Nephron progenitor cell (in vitro differentiated cells): ENCODE measurements around the gene MAP3K5.
"Not testable (repeated sequence)": the region's sequence is repeated elsewhere in the genome, so short reads cannot be mapped to it uniquely, and the experiment has no call there.

ENCODE experiments used
- DNase-seq: peaks from one replicate; pipeline ENCODE4 v3.0.0; 2021
- H3K27ac Mint-ChIP-seq: 2 replicates; pipeline ENCODE4 v1.8.0; 2021; ENCODE audit warnings: mild to moderate bottlenecking, moderate library complexity, mixed read lengths
- H3K27me3 Mint-ChIP-seq: 2 replicates; pipeline ENCODE4 v1.8.0; 2021; ENCODE audit warnings: mild to moderate bottlenecking, low read depth, mixed read lengths; ENCODE audit not compliant: poor library complexity
- H3K36me3 Mint-ChIP-seq: 2 replicates; pipeline ENCODE4 v1.8.0; 2021; ENCODE audit warnings: low read depth, mixed read lengths
- H3K4me1 Mint-ChIP-seq: 2 replicates; pipeline ENCODE4 v1.8.0; 2021; ENCODE audit warnings: mixed read lengths
- H3K4me3 Mint-ChIP-seq: 2 replicates; pipeline ENCODE4 v1.8.0; 2021; ENCODE audit warnings: mild to moderate bottlenecking, moderate library complexity, mixed read lengths
- H3K9me3 Mint-ChIP-seq: 2 replicates; pipeline ENCODE4 v1.8.0; 2021; ENCODE audit warnings: mild to moderate bottlenecking, moderate library complexity, mixed read lengths
- CTCF ChIP-seq: fragments of 200-600 bp; sonication (generic); IDR thresholded peaks from 2 replicates; pipeline ENCODE4 v1.5.0; 2021; ENCODE audit warnings: antibody characterized with exemption

The MAP3K5 gene

DNA sequence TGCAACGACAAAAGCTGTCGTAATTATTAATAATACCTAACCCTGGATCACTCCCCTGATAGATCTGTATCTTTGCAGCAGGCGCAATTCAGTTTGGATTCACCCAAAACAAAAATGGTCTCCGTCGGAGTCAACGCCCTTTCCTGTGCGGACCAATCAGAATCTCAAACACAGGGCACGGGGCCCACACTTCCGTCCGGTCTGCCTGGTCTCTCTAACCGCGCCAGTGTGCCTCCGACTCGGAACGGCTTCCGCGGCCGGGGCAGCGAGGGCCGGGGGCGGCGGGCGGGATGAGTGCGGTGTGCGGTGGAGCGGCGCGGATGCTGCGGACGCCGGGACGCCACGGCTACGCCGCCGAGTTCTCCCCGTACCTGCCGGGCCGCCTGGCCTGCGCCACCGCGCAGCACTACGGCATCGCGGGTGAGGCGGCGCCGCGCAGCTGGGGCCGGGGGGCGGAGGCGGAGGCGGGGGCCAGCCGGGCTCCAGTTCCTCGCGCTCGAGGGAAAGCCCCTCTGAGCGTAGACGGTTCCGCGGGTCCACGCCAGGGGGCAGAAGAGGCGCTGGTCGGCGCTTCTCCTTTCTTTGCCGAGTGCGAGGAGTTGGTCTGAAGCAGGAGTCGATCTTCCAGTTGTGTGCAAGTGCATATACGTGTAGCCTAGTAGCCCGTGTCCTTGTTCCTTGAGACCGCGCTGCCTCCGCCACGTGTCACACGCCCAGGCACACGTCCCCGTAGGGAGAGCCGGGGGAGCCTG lies 30.3 kb upstream of the MAP3K5 start, which contains the start of gene PEX7:
TSS of gene PEX7 (plus strand) at position 217 of the 752 bp plus-strand sequence. CDS start at position 291, 74 bp downstream.
- Mint-ChIP-seq H3K27me3 (peaks cover 21% of the 10 kb centered on the region), H3K4me3 (peak within 1 kb of the TSS; percentile 91), H3K27ac (peak within 1 kb of the TSS; percentile 43), H3K4me1 (peaks cover 11% of the 10 kb centered on the region), H3K36me3 (peaks cover 40% of the 10 kb centered on the region), H3K9me3 (peaks cover 4% of the 10 kb centered on the region)
- DNase-seq: peak; percentile 84
- TF ChIP-seq CTCF: peak; percentile 60

- peaks cover 4% of the 10 kb centered on the region for H3K9me3 Mint-ChIP-seq
- peaks cover 24% of the 10 kb centered on the region for H3K27me3 Mint-ChIP-seq
- H3K4me1 Mint-ChIP-seq: peaks cover 11% of the 10 kb centered on the region
- peak overlapping the region; percentile 91 for H3K4me3 Mint-ChIP-seq
- peak overlapping the region; percentile 43 for H3K27ac Mint-ChIP-seq
- DNase-seq: no peak
- H3K36me3 Mint-ChIP-seq: peaks cover 35% of the 10 kb centered on the region
- TF ChIP-seq CTCF: no peak
Observed at GRCh38 chr6:136822046-136822375, 29.7 kb upstream of the MAP3K5 start.

- Mint-ChIP-seq H3K9me3 (peaks cover 9% of the 10 kb centered on the region), H3K27me3 (peaks cover 25% of the 10 kb centered on the region), H3K36me3 (peaks cover 23% of the 10 kb centered on the region), H3K27ac (no peak overlapping the region), H3K4me1 (peaks cover 18% of the 10 kb centered on the region), H3K4me3 (no peak overlapping the region)
- no peak for TF ChIP-seq CTCF
- DNase-seq: no peak
Observed at GRCh38 chr6:136820561-136820960, 28.3 kb upstream of the MAP3K5 start.

- DNase-seq: no peak
- peak overlapping the region; percentile 6 for H3K27ac Mint-ChIP-seq
- TF ChIP-seq CTCF: no peak
- peaks cover 7% of the 10 kb centered on the region for H3K4me1 Mint-ChIP-seq
- H3K36me3 Mint-ChIP-seq: no peaks in the 10 kb centered on the region
- no peak overlapping the region for H3K4me3 Mint-ChIP-seq
- peaks cover 25% of the 10 kb centered on the region for H3K27me3 Mint-ChIP-seq
- peaks cover 9% of the 10 kb centered on the region for H3K9me3 Mint-ChIP-seq
Observed at GRCh38 chr6:136816656-136817055, 24.4 kb upstream of the MAP3K5 start.

DNA sequence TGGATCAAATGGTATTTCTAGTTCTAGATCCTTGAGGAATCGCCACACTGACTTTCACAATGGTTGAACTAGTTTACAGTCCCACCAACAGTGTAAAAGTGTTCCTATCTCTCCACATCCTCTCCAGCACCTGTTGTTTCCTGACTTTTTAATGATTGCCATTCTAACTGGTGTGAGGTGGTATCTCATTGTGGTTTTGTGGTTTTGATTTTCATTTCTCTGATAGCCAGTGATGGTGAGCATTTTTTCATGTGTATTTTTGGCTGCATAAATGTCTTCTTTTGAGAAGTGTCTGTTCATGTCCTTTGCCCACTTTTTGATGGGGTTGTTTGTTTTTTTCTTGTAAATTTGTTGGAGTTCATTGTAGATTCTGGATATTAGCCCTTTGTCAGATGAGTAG lies 23.3 kb upstream of the MAP3K5 start:
- not testable (repeated sequence) for H3K9me3 Mint-ChIP-seq, H3K4me3 Mint-ChIP-seq, H3K36me3 Mint-ChIP-seq, DNase-seq, H3K27ac Mint-ChIP-seq, H3K4me1 Mint-ChIP-seq
- H3K27me3 Mint-ChIP-seq: peaks cover 25% of the 10 kb centered on the region

- no peak for TF ChIP-seq CTCF
- peaks cover 3% of the 10 kb centered on the region for H3K27me3 Mint-ChIP-seq
- no peaks in the 10 kb centered on the region for H3K36me3 Mint-ChIP-seq
- H3K4me3 Mint-ChIP-seq: no peak overlapping the region
- no peak for DNase-seq
- peaks cover 7% of the 10 kb centered on the region for H3K4me1 Mint-ChIP-seq
- H3K27ac Mint-ChIP-seq: no peak overlapping the region
- H3K9me3 Mint-ChIP-seq: peaks cover 5% of the 10 kb centered on the region
Observed at GRCh38 chr6:136812174-136812573, 19.9 kb upstream of the MAP3K5 start.
